Kidney glomerular epithelial cell (primary cell): ENCODE results near the gene F7.
"Not testable (repeated sequence)": the region's sequence is repeated elsewhere in the genome, so short reads cannot be mapped to it uniquely, and the experiment has no call there.

ENCODE experiments used
- DNase-seq: peaks from one replicate; lab custom pipeline; 2025; lab: John Stamatoyannopoulos, UW

F7 gene

GRCh38 chr13:113105032-113105920, at the start of gene F7:
TSS of gene F7 (plus strand) at chr13:113105791. CDS start at chr13:113105842, 51 bp downstream.
- no peak for DNase-seq

- DNase-seq, result no peak
These were observed 48.5 kb upstream of the F7 start for GRCh38 chr13:113057084-113057483.

DNA sequence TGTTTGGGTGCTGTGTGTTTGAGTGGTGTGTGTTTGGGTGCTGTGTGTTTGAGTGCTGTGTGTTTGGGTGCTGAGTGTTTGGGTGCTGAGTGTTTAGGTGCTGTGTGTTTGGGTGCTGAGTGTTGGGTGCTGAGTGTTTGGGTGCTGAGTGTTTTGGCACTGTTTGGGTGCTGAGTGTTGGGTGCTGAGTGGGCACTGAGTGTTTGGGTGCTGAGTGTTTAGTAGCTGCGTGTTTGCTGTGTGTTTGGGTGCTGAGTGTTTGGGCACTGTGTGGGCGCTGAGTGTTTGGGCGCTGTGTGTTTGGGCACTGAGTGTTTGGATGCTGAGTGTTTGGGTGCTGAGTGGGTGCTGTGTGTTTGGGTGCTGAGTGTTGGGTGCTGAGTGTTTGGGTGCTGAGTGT, 48.0 kb upstream of the F7 start:
- DNase-seq, result not testable (repeated sequence)

- no peak for DNase-seq
These were observed 47.2 kb upstream of the F7 start for GRCh38 chr13:113058129-113058987.

DNA sequence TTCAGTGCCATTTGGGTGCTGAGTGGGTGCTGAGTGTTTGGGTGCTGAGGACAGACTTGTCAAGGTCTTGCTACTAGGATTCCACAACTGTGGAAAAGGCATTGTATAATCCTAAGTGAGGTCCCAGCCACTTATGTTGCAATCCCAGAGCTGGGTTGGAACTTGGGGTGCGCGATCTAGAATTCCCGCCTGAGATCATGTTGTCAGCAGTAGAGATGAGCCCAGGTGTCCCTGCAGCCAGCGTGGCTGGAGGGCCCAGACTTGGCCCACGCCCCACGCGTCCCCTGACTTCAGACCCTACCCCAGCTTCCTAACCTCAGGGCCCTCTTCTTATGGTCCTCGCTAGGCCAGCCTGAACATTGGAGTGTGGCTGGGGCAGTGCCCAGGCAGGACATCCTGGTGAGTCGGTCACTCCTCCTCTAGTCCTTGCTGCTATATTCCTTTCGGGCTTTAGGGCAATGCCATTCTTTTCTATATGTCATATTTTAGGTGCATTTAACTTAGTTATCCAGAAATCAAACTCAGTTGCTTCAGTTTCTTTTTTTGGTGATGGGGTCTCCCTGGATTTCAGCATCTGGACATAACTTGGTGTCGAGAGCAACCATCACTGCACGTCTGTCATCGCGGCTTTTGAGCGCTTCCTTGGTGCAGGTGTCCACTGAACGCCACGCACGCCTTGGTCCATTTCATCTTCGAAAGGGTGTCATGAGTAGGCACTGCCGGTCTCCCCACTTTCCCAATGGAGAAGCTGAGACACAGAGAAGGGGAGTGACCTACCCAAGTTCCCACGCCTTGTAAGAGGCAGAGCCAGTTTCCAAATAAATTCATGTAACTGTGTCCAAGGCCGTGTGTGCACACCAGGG, 46.4 kb upstream of the F7 start:
- DNase-seq, result no peak

DNA sequence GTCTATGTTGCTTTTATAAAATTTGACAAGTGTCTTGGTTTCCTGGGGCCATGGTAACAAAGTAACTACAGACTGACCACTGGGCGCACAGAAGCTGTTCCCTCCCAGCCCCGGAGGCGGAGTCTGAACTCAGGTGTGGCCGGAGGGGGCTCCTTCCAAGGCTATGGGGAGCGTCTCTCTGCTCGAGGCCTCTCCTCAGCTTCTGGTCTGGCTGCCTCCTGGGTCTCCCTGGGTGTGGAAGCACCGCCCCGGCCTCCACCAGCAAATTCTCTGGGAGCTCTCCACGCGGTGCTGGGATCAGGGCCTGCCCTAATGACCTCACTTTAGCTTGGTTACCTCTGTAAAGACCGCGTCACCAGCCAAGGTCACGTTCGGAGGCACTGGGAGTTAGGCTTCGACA, 45.7 kb upstream of the F7 start:
- DNase-seq, result no peak

DNA sequence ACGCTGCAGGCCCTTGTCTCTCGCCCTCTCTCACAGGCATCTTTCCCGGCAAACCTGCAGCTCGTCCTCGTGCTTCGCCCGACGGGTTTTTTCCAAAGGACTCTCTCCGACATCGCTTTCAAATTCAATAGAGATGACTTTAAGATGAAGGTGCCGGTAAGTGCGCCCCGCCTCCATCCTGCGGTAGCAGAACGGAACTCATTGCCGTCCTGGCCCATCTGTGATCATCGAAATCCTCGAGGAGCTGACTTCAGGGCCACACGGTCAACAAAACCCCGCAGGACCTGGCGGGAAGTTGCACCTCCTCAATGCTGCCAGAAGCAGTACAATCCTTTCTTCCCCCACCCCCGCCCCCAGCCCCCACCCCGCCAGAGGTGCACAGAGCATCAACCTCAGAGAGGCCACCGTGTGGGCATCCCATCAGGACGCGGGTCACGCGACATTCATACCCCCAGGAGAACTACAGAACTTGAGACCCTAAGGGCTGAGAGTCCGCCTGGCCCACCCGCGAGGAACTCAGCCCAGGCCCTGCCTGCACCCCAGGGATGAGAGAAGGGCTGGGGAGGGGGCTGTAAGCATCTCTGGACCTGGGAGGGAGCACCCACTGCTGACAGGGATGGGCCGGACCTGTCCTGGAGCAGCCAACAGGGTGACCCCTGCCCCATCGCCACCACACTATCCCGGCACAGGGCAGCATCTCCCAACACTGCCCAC, 44.9 kb upstream of the F7 start:
- DNase-seq, result no peak

DNA sequence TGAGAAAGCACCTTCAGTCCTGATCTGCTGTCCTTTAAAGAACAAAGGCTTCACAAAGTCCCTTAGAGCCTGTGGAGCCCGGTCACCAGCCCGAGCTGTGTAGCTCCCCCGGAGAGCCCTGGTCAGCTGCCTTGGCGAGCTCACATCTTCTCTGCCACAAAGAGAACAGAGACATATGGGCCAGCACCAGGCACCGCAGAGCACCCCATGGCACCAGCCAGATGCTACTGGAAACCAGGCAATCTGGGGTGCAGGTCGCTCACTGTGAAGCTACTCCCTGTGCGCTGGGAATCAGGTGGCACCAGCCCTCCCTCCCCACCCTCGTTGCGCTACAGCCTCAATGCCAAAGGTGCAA, 44.3 kb upstream of the F7 start:
- DNase-seq, result no peak

DNA sequence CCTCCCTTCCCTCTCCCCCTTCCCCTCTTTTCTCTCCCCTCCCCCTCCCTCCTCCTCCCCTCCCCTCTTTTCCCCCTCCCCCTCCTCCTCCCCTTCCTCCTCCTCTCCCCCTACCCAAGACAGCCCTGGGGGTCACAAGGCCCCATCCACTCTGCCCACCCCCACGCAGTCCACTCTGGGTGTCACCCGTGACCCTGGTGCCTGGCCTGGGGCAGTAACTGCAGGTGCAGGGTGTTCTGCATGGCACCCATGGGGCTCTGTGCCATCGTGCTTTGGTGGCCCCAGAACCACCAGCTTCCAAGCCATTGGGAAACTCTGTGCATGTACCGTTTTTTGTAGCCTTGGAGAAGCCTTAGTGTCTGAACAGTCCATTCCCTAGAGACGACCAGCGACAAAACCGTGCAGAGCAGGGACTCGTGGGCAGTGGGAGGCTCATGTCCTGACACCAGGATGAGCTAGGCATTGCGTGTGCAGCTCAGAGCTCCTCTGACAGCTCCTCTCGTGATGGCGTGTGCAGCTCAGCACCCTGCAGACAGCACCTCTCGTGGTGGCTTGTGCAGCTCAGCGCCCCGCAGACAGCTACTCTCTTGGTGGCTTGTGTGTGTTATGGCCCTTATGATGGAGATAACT, 43.7 kb upstream of the F7 start:
- no peak for DNase-seq

GRCh38 chr13:113062691-113063090, 42.9 kb upstream of the F7 start:
- DNase-seq, result no peak

- DNase-seq, result no peak
These were observed 42.5 kb upstream of the F7 start for GRCh38 chr13:113063091-113063491.

DNA sequence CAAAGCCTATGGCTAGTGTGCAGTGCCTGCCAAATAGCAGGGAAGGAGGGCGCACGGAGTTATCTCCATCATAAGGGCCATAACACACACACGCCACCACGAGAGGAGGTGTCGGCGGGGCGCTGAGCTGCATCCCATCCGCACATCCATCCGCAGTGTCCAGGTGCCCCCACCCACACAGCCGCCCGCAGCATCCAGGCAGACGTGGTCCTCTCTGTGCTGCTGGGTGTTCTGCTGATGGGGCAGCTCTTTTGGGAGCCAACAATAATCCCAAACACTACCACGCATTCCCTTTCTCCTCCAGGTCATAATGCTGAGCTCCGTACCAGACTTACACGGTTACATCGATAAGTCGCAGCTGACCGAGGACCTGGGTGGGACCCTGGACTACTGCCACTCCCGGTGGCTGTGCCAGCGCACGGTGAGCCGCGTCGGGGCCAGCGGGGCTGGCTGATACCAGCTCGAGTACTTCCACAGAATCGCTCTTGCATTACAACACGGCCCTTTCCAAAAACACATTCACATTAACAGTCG, 41.5 kb upstream of the F7 start:
- DNase-seq, result no peak

- DNase-seq, result no peak
These were observed 40.8 kb upstream of the F7 start for GRCh38 chr13:113064534-113065405.

DNA sequence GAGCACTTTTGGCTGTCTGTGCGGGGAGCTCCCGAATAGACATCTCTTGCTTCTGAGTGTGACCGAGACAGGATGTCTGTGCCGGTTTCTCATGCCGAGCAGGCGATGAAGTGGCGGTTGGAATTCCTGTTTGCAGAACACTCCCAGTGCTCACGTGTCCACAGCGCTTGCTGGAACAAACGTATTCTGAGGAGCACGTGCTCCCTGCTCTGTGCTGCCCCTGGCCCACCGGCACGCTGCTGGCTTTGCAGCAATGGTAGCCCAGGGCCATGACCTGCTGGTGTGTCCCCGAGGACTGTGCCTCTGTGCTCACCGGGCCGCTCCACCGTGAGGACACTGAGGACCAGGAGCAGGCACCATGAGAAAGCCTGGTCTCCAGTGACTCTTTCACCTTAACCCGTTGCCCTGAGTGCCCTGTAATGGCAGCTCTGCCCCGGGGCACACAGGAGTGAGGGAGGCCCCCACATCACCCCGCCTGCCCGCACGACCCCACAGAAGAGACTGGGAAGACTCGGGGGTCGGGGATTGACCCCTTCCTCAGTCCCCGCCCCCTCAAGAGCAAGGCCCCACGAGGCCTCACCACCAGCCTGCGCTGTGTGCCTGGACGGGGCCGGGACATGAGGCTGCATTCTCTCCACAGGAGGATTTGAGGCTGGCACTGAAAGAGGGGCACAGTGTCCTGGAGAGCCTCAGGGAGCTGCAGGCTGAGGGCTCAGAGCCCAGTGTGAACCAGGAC, 40.0 kb upstream of the F7 start:
- no peak for DNase-seq

- DNase-seq, result no peak
These were observed 39.5 kb upstream of the F7 start for GRCh38 chr13:113066142-113066455.

DNA sequence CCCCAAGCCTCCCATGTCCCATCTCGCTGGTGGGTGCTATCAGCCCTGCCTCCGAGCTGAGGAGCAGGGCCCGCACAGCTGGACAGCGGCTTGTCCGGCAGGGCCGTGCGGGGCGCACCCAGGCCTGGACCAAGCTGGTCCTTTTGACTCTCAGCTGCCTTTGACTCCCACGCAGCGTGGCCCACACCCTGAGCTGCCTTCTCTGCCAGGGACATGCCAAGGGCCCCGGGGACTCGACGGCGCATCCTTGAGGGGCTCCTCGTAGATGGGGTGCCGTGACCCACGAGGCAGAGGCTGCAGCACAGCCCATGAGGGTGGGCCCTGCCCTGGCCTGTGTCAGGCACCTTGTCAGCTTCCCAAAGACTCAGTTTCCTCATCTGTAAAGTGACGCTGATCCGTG, 38.8 kb upstream of the F7 start:
- no peak for DNase-seq

GRCh38 chr13:113069861-113070805, 35.5 kb upstream of the F7 start:
- no peak for DNase-seq

- no peak for DNase-seq
These were observed 34.7 kb upstream of the F7 start for GRCh38 chr13:113070855-113071254.
